ENCODE results near the gene C19orf38. TPM values are rescaled to one million over a fixed set of nuclear protein-coding genes. Genes with fewer than 3 reads are reported as not detected.

Gene C19orf38, protein sequence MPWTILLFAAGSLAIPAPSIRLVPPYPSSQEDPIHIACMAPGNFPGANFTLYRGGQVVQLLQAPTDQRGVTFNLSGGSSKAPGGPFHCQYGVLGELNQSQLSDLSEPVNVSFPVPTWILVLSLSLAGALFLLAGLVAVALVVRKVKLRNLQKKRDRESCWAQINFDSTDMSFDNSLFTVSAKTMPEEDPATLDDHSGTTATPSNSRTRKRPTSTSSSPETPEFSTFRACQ
- polyA plus RNA-seq (ENCODE audit: insufficient read length in 4 of 4), result 1 to 10 TPM; 1.9 to 2.4 (median 2.2) TPM

DNA sequence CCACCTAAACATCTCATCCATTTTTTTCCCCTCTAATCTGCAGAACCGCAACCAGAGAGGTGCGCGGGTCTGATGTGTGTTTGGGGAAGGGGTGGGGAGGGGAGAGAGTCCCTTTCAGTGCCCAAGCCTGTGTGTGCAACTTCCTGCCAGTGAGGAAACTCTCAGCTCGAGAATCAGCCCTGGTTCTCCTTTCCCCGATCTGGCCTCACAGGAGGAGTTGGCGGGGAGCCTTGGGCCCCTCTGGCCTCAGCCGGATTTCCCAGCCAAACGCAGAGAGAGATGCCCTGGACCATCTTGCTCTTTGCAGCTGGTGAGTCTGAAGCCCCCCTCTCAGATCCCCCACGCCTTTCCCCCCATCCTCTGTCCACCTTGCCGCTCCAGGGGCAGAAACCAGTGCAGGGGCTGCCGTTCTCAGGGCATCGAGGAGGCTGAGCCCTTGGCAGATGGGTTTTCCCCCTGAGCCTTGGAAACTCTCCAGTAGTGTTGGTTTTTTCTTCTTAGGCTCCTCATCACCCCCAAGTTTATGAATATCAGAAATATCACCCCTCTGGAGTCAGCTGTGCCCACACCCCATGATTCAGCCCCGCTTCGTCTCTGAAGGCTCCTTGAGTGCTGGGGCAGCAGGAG lies at the start of gene C19orf38:
Gene C19orf38 (plus strand): TSS at position 186 of the 627 bp plus-strand sequence. CDS start 94 bp downstream, at position 280.
- DNase-seq (ENCODE audit: low read depth in 4 of 4, low spot score in 2 of 4), result no peak

DNA sequence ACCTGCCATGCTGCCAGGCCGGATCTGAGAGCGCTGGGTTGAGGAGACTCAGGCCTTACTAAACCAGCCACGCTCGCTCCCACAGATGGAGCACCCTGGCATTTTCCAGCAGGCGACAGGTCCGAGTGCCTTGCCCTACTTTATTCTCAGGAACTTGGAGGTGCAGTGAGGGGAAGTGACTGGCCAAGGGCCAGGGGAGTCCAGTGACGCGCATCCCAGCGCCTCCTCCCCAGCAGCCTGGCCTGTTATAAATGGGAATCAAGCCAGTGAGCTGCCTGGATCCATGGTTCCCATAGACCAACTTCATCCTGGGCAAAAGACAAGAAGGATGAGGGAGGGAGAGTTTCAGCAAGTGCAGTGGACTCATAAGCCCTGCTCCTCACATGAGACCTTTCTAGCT lies 47.7 kb upstream of the C19orf38 start:
- DNase-seq (ENCODE audit: low read depth in 4 of 4, low spot score in 2 of 4), result no peak

DNA sequence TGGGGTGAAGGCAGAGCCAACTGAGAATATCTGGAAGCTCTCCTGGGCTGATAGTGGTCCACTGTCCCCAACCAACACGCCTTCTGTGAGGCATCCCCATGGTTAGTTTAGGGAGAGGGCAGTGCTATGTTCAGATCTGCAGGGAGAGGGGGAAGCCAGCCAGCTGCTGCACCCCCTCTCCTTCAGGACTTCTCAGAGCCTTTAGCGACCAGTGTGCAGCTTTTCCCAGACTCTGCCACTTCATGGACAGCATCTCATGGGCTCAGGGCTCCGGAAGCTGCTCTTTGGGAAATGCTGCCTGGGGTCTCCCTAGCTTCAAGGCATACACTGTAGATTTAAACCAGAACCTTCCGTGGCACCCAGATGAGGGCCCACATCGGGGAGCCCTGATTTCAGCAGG lies 45.7 kb upstream of the C19orf38 start:
- DNase-seq (ENCODE audit: low read depth in 4 of 4, low spot score in 2 of 4), result no peak

DNA sequence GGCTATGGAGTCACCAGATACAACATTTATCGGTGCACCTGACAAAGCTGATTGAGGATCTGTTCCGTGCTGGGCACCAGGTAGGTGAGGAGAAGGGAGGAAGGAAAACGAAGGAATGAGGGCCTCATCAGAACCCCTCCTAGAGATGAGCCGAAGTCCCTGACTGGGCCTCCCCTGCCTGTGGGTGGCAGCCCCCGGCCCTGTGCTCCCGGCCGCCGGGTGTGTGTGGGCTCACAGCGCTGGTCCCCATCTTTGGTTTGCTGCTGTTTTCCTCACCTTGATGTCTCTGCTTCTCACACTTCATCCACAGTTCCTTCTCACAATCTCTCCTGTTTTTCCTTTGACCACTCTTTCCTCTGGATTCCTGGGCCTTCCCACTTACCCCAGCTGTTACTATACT lies 45.0 kb upstream of the C19orf38 start:
- no peak for DNase-seq (ENCODE audit: low read depth in 4 of 4, low spot score in 2 of 4)

DNA sequence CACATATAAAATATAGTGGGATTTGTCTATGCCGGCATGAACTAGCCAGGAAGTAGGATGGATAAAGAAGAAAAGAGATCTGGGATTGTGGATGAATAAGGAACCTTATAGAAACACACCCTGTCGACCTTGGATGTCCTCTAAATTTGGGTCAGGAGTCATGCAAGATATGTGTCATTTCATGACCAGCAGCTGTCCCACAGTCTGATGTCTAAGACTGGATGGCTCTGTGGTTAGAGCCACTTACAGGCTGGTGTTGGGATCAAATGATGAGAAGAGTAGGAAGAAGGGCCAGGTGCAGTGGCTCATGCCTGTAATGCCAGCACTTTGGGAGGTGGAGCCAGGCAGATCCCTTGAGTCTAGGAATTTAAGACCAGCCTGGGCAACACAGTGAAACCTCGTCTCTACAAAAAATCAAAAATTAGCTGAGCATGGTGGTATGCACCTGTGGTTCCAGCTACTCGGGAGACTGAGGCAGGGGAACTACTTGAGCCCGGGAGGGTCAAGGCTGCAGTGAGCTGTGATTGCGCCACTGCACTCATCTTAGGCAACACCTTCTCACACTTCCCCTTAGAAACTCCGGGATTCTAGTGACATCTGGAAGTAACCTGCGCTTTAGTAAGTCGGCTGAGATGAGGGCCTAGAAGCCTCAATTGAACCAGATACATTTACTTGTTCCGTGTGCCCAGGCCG lies 43.0 kb upstream of the C19orf38 start:
- DNase-seq (ENCODE audit: low read depth in 4 of 4, low spot score in 2 of 4), result no peak

DNA sequence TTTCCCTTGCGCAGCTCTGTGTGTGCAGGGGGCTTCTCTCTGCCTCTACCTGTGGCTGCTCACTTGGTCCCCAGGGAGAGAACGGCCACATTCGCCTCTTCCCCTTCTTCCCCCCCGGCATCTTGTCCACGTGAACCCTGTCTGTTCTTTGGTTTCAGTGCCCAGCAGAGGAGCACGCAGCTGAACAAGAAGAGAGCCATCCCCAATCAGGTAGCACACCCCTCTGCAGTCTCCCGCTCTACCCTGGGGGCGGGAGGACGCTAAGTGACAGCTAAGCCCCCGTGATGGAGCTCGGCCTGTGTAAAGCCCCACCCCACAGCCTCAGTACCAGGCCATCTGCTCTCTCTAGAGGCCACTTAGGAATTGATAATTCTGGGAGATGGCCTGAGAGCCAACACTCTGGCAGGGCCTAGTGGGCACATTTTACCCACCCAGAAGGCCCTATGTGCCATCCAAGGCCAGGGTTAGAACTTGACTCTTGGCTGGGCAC lies 42.4 kb upstream of the C19orf38 start:
- no peak for DNase-seq (ENCODE audit: low read depth in 4 of 4, low spot score in 2 of 4)

DNA sequence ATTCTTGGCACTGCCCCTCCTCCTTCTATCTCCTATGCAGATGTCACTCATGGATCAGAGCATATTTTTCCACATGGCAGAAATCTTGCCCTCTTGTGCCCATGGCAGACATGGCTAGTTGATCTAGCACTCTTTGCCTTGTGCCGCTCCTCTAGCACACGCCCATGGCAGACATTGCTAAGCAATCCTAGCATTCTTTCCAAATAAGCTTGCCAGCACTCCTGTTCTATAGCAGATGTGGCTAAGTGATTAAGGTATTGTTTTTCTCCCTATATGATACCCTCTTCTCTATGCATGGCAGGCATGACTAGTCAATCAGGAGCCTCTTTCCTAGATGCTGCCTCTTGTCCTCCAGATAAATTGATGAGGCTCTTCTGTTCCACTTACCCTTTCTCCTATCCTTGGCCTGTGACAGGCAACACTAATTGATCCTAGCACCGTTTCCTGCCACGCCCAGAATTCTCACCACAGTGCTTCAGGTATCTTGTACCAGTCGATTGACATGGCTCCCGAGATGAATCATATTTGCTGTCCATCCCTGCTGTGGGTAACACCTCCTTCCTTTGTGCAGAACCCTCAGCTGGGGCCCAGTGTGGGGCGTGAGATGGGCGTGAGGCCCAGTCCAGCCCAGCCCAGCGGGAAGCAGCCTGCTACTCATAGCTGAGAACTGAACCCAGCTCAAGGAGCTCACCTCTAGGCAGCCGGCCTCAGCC lies 39.1 kb upstream of the C19orf38 start:
- DNase-seq (ENCODE audit: low read depth in 4 of 4, low spot score in 2 of 4), result no peak

DNA sequence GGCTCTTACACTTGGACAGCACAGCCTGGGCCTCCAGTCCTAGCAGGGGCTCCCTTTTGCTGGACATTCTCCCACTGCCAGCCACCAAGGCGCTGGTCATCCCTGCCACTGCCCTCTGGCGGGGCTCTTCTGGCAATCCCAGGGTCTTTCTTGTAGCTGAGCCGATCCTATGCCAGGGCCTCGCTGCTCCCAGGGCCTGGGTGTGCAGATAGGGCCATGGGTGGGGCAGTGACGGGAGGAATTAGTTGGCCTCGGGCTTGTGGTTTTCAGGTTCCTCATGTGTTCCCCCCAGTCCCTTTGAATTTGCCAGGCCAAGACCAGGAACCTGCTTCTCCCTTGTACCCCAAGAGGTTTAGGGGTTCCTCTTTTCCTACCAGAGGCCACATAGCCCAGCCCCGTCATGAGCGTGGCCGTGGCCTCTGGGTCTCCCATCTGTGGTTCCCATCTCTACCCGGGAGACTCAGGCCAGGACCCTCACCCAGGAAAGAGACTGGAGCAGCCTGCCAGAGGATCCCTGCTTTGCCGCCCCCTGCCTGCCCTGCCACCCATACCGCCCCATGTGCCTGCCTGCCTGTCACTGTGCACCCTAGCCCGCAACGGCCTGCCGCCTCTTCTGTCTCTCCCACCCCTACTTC lies 38.4 kb upstream of the C19orf38 start:
- DNase-seq (ENCODE audit: low read depth in 4 of 4, low spot score in 2 of 4), result no peak

DNA sequence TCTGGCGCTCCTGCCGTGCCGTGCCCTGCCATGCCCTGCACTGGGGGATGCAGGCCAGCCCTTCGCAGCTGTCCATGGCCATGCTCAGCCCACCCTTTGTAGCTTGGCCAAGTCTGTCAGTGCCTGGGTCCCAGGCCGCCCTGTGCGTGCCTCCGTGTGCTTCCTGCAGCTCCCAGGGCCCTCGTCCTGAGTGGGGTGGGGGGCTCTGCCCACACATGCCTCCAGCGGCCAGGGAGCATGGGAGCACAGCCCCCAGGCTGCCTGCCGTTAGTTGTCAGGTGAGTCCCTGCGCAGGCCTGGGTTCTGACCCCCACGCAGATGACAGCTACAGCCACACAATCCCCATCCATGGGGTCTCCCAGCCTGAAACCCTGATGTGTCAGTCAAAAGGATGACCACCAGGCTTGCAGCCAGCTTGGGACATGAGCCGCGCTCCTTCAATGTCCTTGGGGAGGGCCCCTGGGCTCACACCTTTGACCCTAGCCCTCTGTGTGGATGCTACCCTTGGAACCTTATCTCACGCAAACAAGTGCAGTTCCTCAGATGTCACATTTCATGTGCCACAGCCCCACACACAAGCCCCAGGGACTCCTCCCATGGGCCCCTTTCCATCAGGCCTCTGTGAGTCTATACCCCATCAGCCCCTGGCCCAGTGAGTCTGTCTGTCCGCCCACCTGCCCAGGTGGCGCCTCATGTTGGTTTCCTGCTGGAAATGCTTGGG lies 36.7 kb upstream of the C19orf38 start:
- DNase-seq (ENCODE audit: low read depth in 4 of 4, low spot score in 2 of 4), result no peak

DNA sequence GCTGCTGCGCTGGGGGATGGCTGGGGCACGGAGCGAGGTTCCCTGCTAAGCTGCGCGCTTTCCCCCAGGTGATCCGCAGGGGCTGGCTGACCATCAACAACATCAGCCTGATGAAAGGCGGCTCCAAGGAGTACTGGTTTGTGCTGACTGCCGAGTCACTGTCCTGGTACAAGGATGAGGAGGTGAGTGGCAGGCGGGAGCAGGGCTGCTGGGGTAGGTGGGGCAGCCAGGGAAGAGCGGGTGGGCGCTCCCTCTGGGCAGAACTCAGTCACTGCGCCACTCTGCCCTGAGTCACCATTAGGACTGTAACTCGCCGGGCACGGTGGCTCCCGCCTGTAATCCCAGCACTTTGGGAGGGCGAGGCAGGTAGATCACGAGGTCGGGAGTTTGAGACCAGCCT lies 36.0 kb upstream of the C19orf38 start:
- no peak for DNase-seq (ENCODE audit: low read depth in 4 of 4, low spot score in 2 of 4)

DNA sequence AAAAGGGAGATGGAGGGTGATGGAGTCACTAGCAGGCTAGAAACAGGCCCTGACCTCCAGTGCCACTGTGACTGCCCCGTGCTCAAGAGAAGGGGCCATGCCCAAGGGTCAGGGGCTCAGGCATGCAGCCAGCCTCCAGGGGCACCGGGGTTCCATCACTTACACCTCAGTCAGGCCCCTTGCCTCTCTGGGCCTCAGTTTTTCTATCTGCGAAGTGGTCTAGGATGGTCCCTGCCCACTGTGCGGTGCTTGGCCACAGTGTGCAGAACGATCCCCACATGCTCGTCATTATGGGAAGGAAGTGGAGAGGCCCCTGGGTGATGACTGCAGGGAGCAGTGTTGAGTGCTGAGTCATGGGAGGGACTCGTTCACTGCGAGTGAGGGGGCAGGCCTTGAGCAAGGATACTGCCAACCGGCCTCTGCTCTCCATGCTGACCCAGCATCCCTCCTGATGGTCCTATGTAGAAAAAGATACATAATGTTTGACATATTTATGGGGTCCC lies 35.3 kb upstream of the C19orf38 start:
- DNase-seq (ENCODE audit: low read depth in 4 of 4, low spot score in 2 of 4), result no peak

DNA sequence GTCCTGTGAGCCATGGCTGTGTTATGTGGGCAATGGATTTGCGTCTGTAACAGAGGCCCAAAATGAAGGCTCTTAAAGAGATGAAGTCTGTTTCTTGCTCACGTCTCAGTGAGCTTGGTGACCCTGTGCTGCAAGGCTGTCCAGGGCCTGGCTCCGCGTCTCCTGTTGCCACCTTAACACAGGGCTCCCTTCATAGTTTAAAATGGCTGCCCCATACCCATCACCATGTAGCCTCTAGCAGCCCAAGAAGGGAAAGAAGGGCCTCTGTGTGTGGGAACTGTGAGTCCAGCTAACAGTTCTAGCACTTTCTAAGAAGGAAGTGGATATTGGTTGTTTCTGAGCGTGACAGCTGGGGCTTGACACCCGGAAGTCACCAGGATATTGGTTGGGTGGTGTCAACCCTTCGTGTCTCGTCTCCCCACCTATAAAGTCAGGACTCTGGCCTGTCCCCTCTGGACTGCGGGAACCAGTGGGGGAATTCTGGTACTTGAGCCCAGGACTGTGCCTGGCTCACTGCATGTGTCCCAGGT lies 33.1 kb upstream of the C19orf38 start:
- no peak for DNase-seq (ENCODE audit: low read depth in 4 of 4, low spot score in 2 of 4)

DNA sequence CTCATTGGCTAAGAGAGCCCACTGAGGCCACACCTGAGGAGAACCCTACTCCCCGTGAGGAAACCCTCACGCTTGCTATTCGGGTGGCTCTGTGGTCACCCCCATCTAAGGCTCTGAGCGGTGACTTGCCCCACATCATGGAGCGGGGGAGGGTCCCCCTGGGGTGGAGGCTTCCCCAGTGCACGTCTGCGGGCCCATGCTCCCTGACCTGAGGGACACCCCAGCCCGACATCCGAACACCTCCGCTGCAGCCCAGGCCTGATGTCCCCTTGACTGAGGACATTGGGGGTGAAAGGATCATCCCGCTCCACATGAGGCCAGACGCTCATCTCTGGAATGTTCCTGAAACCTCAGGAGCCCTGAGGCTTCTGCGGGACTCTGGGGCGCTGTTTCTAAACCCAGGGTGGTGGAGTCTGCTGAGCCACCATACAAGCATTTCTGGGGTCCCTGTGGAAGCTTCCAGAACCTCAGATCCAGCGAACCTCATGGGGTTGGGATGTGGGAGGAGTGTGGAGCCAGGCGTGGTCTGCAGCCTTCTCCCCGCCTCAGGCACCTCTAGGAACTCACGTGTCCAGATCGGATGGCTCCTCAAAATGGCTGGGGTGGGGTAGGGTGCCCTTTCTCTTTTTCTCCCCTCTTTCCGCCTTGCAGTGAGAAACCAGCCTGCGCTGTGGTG lies 32.1 kb upstream of the C19orf38 start:
- no peak for DNase-seq (ENCODE audit: low read depth in 4 of 4, low spot score in 2 of 4)

DNA sequence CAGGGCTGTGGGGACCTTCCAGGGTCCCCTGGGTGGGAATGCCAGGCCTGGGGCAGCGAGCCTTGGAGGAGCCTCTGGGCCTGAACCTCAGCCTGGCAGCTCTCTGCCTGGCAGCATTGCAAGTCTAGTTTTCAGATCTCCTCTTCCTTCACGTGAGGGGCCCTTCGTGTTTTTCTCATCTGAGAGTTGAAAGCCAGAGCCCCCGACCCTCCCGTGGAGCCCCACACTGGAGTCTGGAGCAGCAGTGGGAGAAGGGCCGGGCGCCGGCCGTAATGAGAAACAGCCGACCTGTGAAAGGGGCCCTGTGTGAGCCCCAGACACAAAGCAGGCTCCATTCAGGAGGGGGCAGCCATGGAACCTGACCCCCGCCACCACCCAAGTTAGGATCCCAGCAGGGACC lies 31.5 kb upstream of the C19orf38 start:
- no peak for DNase-seq (ENCODE audit: low read depth in 4 of 4, low spot score in 2 of 4)

DNA sequence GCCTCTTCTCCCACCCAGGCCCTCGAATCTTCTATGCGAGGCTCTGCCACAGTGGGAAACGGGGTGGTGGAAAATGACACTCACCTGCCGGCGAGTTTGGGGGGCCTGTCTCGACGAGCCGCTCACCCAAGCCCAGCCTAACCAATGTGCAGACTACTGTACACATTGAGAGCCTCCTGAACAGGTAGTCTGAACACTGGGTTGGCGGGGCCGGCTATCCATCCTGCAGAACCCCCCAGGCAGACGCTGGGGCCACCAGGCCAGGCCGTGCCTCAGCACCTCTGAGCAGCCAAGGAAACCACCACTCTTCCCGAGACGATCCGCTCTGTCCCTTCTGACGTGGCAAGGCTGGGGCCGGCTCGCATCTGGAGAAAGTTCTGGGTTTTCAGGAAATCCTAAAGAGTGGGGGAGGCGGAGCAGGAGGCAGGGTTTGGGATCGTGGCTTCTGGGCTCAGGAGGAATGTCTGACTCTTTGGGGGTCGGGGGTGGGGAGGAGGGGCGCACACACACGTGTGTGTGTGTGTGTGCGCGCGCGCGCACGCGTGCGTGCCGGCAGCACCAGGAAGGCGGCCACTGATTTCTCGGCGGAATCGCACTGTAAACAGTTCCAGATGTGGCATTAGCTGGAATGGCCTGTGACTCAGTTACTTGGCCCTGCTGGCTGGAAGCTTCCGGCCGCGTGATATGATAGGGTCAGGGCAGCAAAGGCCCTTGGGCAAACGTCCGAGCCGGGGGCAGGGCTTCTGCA lies 30.8 kb upstream of the C19orf38 start:
- peak in 2 of 4 donors; percentile 18 to 38 for DNase-seq (ENCODE audit: low read depth in 4 of 4, low spot score in 2 of 4)

DNA sequence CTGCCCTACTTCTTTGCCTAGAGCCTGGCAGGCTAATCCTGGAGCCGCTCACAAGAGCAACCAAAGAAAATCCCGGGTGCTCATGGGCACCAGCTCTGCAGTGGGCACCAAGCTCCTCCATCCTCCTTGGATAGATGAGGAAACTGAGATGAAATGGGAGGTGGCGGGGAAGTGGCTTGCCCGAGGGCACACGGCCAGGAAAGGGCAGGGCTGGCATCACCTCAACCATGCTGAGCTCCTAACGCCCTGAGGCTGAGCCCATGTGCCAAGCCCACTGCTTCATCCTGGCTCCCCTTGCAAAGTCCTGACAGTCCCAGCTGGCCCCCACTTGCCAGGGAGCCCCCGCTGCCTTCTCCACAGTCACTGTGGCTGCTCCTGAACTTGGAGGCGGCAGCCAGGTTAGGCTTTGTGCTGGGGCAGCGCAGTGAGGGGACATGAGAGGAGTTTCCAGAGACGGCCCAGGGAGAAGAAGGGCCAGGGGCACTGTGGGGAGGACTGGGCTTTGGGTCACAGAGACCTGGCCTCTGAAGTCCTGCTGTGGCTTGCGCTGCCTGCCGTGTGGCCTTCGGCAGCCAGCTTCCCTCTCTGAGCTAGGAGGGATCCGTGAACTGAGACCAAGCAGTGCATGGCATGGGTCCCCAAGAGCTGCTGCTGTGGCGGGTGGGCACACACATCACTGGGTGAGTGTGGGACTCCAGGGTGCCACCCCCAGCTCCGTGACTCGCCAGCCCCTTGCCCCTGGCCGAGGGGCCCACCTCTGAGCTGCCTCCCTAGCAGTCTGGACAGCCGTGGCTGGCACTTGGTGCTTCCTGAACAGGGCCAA lies 29.7 kb upstream of the C19orf38 start:
- DNase-seq (ENCODE audit: low read depth in 4 of 4, low spot score in 2 of 4), result no peak
